ENCODE data around the gene CPEB3. TPM values are rescaled to one million over a fixed set of nuclear protein-coding genes. Genes with fewer than 3 reads are reported as not detected.

Gene CPEB3
- total RNA-seq, 1 donor from 2014 or later = 3.0 TPM

DNA sequence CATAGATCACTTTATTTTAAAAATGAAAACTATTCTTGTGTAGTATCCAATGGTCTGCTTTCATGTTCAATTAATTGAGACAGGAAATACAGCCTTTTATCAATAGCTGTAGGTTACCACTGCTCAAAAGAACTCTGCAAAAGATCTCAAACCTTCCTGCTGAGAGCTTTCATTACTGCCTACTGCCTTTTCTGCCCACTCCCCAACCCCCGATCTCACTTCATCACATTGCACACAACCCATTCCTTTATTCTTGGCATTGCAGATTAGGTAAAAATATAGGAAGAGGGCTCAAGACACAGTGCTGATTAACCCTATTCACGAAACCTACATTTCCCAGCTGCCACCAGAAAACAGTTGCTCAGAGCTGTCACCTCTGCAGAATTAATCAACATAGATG lies 195.9 kb downstream of the CPEB3 start:
- H3K4me1 Mint-ChIP-seq = peaks cover 3% of the 10 kb centered on the region
- no peak overlapping the region for H3K4me3 Mint-ChIP-seq
- TF ChIP-seq, protein P1, sequence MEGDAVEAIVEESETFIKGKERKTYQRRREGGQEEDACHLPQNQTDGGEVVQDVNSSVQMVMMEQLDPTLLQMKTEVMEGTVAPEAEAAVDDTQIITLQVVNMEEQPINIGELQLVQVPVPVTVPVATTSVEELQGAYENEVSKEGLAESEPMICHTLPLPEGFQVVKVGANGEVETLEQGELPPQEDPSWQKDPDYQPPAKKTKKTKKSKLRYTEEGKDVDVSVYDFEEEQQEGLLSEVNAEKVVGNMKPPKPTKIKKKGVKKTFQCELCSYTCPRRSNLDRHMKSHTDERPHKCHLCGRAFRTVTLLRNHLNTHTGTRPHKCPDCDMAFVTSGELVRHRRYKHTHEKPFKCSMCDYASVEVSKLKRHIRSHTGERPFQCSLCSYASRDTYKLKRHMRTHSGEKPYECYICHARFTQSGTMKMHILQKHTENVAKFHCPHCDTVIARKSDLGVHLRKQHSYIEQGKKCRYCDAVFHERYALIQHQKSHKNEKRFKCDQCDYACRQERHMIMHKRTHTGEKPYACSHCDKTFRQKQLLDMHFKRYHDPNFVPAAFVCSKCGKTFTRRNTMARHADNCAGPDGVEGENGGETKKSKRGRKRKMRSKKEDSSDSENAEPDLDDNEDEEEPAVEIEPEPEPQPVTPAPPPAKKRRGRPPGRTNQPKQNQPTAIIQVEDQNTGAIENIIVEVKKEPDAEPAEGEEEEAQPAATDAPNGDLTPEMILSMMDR (IDR thresholded peaks at IDR 0.05; ENCODE audit: unreplicated experiment) = no peak
- H3K27me3 Mint-ChIP-seq (ENCODE audit: low read depth) = no peaks in the 10 kb centered on the region
- no peak for DNase-seq (ENCODE audit: low spot score in 2 of 2, unreplicated experiment in 2 of 2)
- no peaks in the 10 kb centered on the region for H3K9me3 Mint-ChIP-seq
- no peaks in the 10 kb centered on the region for H3K36me3 Mint-ChIP-seq
- no peak overlapping the region for H3K27ac Mint-ChIP-seq

DNA sequence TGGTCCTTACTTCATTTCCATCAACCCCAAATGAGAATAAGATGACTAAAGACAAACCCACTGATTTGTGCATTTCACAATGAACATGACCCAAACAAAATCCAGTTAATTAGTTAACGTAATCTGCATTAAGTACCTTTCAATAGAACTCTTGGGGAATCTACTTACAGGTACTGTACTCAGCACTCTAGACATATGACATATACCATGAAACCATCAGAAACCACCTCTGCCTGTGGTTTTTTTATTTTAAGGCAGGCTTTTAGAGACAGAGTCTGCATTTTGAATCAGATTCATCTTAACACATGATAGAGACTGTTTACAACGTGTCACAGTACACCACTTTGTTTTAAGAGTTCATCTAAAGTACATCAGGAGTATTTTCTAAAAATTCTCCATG lies 198.9 kb downstream of the CPEB3 start:
- TF ChIP-seq, protein P1 (IDR thresholded peaks at IDR 0.05; ENCODE audit: unreplicated experiment) = no peak
- Mint-ChIP-seq H3K27me3 (ENCODE audit: low read depth) (no peaks in the 10 kb centered on the region), H3K36me3 (no peaks in the 10 kb centered on the region), H3K4me3 (no peak overlapping the region), H3K9me3 (no peaks in the 10 kb centered on the region), H3K4me1 (peaks cover 7% of the 10 kb centered on the region), H3K27ac (no peak overlapping the region)
- DNase-seq (ENCODE audit: low spot score in 2 of 2, unreplicated experiment in 2 of 2) = no peak

DNA sequence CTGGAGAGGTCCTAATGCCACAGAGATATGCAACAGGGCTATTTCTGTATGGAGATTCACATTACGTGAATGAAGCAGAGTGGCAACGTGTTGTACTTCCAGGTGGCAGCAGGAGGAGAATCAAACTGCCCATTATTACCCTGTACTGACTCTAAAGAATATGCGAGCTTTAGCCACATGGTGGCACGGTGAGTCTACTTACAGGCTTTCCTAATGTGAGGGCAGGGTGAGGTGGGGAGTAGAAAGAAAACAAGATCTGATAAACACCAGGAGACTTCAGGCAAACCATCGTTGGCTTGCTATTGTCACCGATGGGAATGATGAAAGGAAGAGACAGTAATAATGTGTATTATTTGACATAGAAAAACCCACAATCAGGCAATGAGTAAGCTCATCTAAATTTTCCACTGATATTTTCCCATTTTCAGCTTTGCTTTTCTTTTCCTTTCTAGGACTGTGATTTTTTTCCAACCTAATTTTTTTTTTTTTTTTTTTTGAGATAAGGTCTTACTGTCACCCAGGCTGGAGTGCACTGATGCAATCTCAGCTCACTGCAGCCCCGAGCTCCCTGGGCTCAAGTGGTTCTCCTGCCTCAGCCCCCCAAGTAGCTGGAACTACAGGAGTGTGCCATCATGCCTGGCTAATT lies 203.0 kb downstream of the CPEB3 start:
- no peaks in the 10 kb centered on the region for H3K27me3 Mint-ChIP-seq (ENCODE audit: low read depth)
- H3K9me3 Mint-ChIP-seq = no peaks in the 10 kb centered on the region
- DNase-seq (ENCODE audit: low spot score in 2 of 2, unreplicated experiment in 2 of 2) = peak in 1 of 2 experiments; percentile 57
- TF ChIP-seq, protein P1 (IDR thresholded peaks at IDR 0.05; ENCODE audit: unreplicated experiment) = peak; percentile 38
- no peaks in the 10 kb centered on the region for H3K36me3 Mint-ChIP-seq
- no peak overlapping the region for H3K4me3 Mint-ChIP-seq
- H3K27ac Mint-ChIP-seq = no peak overlapping the region
- peaks cover 8% of the 10 kb centered on the region for H3K4me1 Mint-ChIP-seq

DNA sequence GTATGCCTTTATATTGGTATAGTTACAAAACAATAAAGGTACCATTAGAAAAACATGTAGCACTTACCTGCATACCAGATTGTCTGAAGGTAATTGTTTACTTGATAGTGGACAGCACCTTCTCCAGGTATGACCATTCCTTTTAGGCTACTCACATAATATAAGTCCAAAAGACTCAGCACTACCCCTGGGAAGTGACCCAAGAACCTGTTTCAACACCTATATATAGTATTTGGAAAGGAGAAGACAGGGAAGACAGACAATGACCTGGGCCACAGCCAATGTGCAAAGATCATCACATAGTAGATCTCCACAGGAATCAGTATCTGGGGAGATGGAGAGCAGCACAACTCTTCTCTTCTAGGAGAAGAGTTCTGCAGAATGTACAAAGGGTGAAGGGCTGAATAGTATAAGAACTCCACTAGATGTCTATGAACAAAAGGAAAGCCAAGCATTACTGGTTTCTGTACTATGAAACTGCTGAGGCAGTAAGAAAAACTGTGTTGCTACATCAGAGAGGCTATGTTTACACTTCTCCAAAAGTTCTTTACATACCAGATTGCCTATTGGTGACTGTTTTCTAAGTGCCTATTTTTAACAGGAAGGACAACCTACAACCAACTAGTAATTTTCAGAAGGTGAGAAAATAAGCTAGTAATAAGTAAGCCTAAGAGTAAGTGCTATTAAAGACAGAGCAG lies 208.1 kb downstream of the CPEB3 start:
- Mint-ChIP-seq H3K27me3 (ENCODE audit: low read depth) (no peaks in the 10 kb centered on the region), H3K36me3 (peaks cover 11% of the 10 kb centered on the region)
- TF ChIP-seq, protein P1 (IDR thresholded peaks at IDR 0.05; ENCODE audit: unreplicated experiment) = no peak

DNA sequence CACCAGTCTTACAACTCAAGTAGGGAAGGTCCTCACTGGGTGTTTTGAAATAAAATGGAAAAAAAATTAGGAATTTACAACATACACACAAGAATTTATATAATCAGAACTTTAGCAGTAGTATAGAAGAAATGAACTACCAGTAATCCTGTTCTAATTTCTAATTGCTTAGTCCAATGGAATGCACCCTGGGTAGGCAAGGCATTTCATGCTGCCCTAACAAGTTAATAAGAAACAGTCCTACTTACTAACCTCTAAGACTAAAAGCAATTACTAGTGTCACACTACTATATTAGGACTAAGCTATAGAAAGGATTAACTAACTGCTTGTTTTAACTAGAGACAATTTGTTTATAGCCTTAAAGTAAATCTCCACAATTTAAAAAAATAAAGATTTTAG lies 209.2 kb downstream of the CPEB3 start:
- no peak for DNase-seq (ENCODE audit: low spot score in 2 of 2, unreplicated experiment in 2 of 2)
- TF ChIP-seq, protein P1 (IDR thresholded peaks at IDR 0.05; ENCODE audit: unreplicated experiment) = no peak
- Mint-ChIP-seq H3K4me3 (no peak overlapping the region), H3K36me3 (peaks cover 11% of the 10 kb centered on the region), H3K9me3 (no peaks in the 10 kb centered on the region), H3K27ac (no peak overlapping the region), H3K4me1 (peaks cover 1% of the 10 kb centered on the region), H3K27me3 (ENCODE audit: low read depth) (no peaks in the 10 kb centered on the region)

More for the DNA sequence above, 208.1 kb downstream of the CPEB3 start:
- DNase-seq (ENCODE audit: low spot score in 2 of 2, unreplicated experiment in 2 of 2) = no peak
- Mint-ChIP-seq H3K4me3 (no peak overlapping the region), H3K9me3 (no peaks in the 10 kb centered on the region), H3K4me1 (peaks cover 3% of the 10 kb centered on the region), H3K27ac (no peak overlapping the region)

Data from mesothelial cell of epicardium (in vitro differentiated cells).